Measurements from ENCODE around the gene LPIN1. TPM values are rescaled to one million over a fixed set of nuclear protein-coding genes. Genes with fewer than 3 reads are reported as not detected.

The LPIN1 gene
- total RNA-seq, 1 donor from 2014 or later: 13.8 TPM

DNA sequence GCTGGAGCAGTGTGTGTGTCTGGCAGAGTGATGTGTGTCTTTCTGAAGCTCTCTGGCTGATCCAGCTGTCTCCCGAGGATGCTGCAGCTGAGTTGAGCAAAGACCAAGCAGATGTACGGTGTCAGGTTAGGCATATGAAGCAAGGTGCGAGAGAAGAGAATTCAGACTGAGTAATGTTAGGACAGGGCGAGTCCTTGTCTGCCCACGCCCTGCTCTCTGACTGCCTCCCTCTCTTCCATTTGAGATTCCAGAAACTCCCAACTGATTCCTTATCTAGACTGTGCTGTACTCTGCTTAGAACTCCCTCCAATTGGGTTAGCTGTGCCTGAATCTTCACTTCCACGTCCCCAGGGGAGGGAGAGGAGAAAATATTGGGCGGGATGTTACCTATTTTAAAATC is 25.7 kb upstream of the LPIN1 start:
- Histone ChIP-seq H3K36me3 (no peaks in the 10 kb centered on the region), H3K27ac (no peak overlapping the region), H3K9me3 (no peaks in the 10 kb centered on the region), H3K4me3 (no peak overlapping the region), H3K27me3 (no peaks in the 10 kb centered on the region), H3K4me1 (peaks cover 0 to 4% of the 10 kb centered on the region in 2 donors)
- TF ChIP-seq, protein P1, sequence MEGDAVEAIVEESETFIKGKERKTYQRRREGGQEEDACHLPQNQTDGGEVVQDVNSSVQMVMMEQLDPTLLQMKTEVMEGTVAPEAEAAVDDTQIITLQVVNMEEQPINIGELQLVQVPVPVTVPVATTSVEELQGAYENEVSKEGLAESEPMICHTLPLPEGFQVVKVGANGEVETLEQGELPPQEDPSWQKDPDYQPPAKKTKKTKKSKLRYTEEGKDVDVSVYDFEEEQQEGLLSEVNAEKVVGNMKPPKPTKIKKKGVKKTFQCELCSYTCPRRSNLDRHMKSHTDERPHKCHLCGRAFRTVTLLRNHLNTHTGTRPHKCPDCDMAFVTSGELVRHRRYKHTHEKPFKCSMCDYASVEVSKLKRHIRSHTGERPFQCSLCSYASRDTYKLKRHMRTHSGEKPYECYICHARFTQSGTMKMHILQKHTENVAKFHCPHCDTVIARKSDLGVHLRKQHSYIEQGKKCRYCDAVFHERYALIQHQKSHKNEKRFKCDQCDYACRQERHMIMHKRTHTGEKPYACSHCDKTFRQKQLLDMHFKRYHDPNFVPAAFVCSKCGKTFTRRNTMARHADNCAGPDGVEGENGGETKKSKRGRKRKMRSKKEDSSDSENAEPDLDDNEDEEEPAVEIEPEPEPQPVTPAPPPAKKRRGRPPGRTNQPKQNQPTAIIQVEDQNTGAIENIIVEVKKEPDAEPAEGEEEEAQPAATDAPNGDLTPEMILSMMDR (IDR thresholded peaks at IDR 0.05): no peak
- no peak for DNase-seq (ENCODE audit: low spot score in 2 of 2)
- intact Hi-C loops (cut with DNase I): no loop called here

DNA sequence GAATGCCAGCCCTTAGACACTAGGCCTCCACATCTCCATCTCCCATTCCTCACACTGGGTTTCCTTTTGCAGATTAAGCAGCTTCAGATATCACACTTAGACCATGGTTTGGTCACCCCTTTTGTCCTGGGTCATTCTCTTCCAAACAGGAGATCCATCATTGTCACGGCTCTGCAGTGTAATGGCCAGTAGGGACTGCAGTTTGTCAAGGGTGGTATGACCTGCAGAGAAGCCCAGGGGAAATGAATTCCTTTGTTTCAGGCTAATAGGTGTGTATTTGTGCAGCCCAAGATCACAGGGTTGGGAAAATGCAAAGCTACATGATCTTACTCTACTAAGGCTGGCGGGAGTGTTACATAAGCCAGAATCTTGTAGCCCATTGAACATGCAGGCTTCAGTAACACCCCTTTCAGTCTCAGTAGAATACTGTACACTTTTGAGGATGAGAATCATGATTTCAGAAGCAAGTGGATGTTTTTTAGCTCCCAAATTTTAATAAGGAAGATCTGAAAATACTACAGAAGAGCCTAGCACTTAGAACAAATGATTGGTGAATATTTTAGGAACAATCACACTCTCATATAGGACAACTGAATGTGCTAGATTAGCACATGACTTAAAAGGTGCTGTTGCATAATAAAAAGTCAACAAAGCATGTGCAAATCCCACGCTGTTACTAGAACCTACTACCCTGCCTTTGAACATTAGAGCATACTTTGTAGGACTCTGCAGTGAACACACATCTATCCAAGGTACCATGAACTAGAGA is 24.0 kb upstream of the LPIN1 start:
- Histone ChIP-seq H3K36me3 (no peaks in the 10 kb centered on the region), H3K27ac (no peak overlapping the region), H3K9me3 (no peaks in the 10 kb centered on the region), H3K27me3 (no peaks in the 10 kb centered on the region), H3K4me1 (no peaks in the 10 kb centered on the region), H3K4me3 (no peak overlapping the region)
- intact Hi-C loops (cut with DNase I): no loop called here
- no peak for DNase-seq (ENCODE audit: low spot score in 2 of 2)
- TF ChIP-seq, protein P1 (IDR thresholded peaks at IDR 0.05): no peak

GRCh38 chr2:11723061-11723371 is 23.4 kb upstream of the LPIN1 start:
- no peaks in the 10 kb centered on the region for H3K27me3 ChIP-seq
- TF ChIP-seq, protein P1 (IDR thresholded peaks at IDR 0.05): no peak
- H3K4me3 ChIP-seq: no peak overlapping the region
- no peaks in the 10 kb centered on the region for H3K36me3 ChIP-seq
- H3K27ac ChIP-seq: no peak overlapping the region
- H3K4me1 ChIP-seq: no peaks in the 10 kb centered on the region
- intact Hi-C loops (cut with DNase I): no loop called here
- H3K9me3 ChIP-seq: no peaks in the 10 kb centered on the region
- no peak for DNase-seq (ENCODE audit: low spot score in 2 of 2)

DNA sequence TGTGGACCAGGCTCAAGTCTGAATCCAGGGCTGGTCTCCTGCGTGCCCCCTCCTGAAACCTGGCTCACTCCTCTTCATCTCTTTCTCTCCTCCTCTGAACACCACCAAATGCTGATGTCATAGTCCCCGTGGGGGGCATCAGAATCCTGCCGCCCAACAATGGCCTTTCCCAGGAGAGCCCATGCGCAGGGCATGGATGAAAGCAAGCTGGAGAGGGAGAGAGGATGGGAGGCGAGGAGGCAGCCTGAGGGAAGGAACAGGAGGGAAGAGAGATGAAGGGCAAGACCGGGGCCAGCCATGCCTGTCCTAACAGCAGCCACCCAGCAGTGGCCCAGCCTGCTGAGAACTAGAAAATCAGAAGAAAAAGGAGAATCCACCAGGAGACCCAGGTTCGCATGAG is 22.3 kb upstream of the LPIN1 start:
- Histone ChIP-seq H3K4me1 (no peaks in the 10 kb centered on the region), H3K27me3 (no peaks in the 10 kb centered on the region), H3K4me3 (no peak overlapping the region), H3K36me3 (no peaks in the 10 kb centered on the region), H3K9me3 (no peaks in the 10 kb centered on the region), H3K27ac (no peak overlapping the region)
- no peak for DNase-seq (ENCODE audit: low spot score in 2 of 2)
- intact Hi-C loops (cut with DNase I): no loop called here
- TF ChIP-seq, protein P1 (IDR thresholded peaks at IDR 0.05): no peak

DNA sequence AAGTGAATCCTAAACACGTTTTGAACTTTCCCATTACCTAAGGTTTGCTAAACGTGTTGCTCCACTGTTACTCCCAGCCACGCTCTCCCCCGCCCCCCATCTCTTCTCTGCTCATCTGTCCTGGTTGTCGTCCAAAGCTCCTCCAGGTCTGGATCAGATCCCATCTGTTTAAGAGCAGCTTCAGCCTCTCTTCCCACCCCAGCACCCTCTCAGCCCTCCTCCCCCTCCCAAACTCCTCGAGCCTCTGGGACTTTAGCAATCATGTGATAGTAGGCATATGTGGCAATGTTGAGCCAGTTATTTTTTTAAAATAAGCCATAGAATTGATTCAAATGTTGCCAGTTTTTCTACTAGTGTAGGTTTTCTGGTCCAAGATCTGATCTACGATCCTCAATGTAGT is 20.0 kb upstream of the LPIN1 start:
- H3K4me1 ChIP-seq: no peaks in the 10 kb centered on the region
- no peak overlapping the region for H3K4me3 ChIP-seq
- no peak overlapping the region for H3K27ac ChIP-seq
- H3K9me3 ChIP-seq: no peaks in the 10 kb centered on the region
- H3K27me3 ChIP-seq: no peaks in the 10 kb centered on the region
- no peaks in the 10 kb centered on the region for H3K36me3 ChIP-seq
- TF ChIP-seq, protein P1 (IDR thresholded peaks at IDR 0.05): no peak
- intact Hi-C loops (cut with DNase I): no loop called here
- DNase-seq (ENCODE audit: low spot score in 2 of 2): no peak

All from ascending aorta (tissue), 2 donors.